ENCODE data around the gene PRPF6.

The PRPF6 gene

DNA sequence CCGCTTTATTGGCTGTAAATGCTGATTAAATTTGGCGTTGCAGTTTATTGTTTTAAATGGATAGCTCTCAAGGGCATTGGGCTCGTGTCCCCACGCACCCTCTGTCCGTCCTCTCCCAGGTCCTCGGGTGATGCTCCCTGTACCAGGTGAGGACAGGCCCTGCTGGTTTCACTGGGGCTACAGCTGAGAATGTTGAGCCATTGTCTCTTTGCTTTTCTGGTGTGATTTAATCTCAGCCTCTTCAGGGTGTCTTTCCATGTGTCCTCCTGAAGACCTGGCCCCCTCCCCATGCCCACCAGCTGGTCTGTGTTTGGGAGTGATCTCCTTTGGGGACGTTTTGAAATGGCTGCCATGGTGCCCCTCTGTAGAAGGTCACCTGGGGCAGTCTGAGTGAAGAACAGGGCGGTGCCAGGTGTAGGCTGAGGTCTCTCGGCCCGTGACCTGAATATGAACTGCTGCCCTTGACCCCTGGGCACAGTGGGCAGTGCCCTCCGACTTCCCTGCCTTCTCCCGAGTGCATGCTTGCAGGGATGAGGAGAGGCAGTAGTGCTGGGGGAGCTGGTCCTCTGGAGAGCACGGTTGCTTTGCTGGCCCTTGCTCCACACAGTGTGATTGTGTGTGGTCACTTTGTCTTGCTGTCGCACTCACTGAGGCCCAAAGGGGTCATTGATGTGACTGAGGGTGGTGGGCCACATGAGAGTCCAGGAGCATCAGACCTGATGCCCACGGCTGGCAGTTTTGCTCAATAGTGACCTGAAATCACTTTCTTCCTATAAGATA, 42.6 kb downstream of the PRPF6 start:
- no peak overlapping the region for H3K27ac ChIP-seq (ENCODE audit: insufficient read depth in 1 of 2, low read depth in 1 of 2, low read length in 2 of 2, poor library complexity in 1 of 2, severe bottlenecking in 2 of 2)
- ChIA-PET CTCF (interaction anchor here (0.7 to 1.0 kb wide), 2 partner anchors 14 to 44 kb away, joined by 3 read pairs; partner anchors contain the start of gene SAMD10), POLR2A (no interaction called here)
- no peak for DNase-seq
- no peaks in the 10 kb centered on the region for H3K9me3 ChIP-seq (ENCODE audit: control extremely low read depth in 1 of 5, control insufficient read depth in 4 of 5, insufficient read depth in 2 of 5, low read depth in 1 of 5, low read length in 4 of 5)
- no peaks in the 10 kb centered on the region for H3K4me1 ChIP-seq (ENCODE audit: control extremely low read depth in 1 of 4, control insufficient read depth in 4 of 4, insufficient read depth in 4 of 4, low read length in 3 of 4)
- 95% methylated on average over 12 of the region's 15 CpGs for WGBS (ENCODE audit: insufficient coverage)
- H3K27me3 ChIP-seq (replicated peaks in 2 of 5; ENCODE audit: control insufficient read depth in 4 of 5, insufficient read depth in 5 of 5, low read length in 4 of 5), result no peaks in the 10 kb centered on the region
- no peak overlapping the region for H3K4me3 ChIP-seq (ENCODE audit: control insufficient read depth in 1 of 7, extremely low read depth in 1 of 7, insufficient read depth in 4 of 7, low read depth in 2 of 7, low read length in 6 of 7)
- H3K36me3 ChIP-seq (ENCODE audit: control insufficient read depth in 4 of 4, insufficient read depth in 4 of 4, low read length in 3 of 4), result peaks cover 28 to 96% (median 68%) of the 10 kb centered on the region in 4 experiments

DNA sequence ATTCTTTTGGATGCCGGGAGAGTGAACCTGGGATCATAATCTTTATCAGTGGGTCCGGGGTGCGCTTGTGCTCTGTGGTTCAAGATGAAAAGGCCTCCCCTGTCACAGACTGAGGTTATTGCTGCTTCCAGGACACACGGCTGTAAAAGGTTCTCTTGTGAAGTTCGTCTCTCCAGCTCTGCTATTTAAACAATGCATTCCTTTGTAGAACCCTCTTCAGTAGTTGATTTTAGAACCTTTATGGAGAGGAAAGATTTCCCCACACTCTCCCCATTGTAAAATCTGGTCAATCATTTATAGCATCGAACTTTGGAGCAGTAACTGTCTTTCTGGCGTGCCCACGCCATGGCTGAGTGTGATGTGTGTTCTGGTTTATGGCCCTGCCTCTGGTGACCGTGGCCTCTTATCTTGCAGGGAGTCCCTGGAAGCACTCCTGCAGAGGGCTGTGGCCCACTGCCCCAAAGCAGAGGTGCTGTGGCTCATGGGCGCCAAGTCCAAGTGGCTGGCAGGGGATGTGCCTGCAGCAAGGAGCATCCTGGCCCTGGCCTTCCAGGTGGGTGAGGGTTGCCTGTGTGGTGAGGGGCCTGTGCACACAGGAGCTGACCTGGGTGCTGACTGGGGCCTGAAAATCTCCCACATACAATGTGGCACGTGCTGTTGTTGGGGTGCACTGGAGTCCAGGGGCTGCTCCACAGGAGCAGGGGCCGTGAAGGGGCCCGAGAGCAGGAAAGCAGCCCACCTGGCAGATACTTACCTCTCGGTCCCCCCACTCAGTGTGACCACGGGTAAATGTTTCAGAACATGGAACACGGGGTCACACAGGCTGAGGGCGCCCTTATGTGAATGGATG, 43.4 kb downstream of the PRPF6 start:
- H3K9me3 ChIP-seq (ENCODE audit: control extremely low read depth in 1 of 5, control insufficient read depth in 4 of 5, insufficient read depth in 2 of 5, low read depth in 1 of 5, low read length in 4 of 5), result no peaks in the 10 kb centered on the region
- ChIA-PET POLR2A (no interaction called here), CTCF (interaction anchor here (0.7 to 1.0 kb wide), 2 partner anchors 13 to 45 kb away, joined by 3 read pairs; partner anchors contain the start of gene SAMD10)
- peaks cover 34 to 93% (median 71%) of the 10 kb centered on the region in 4 experiments for H3K36me3 ChIP-seq (ENCODE audit: control insufficient read depth in 4 of 4, insufficient read depth in 4 of 4, low read length in 3 of 4)
- H3K4me3 ChIP-seq (ENCODE audit: control insufficient read depth in 1 of 7, extremely low read depth in 1 of 7, insufficient read depth in 4 of 7, low read depth in 2 of 7, low read length in 6 of 7), result no peak overlapping the region
- no peaks in the 10 kb centered on the region for H3K4me1 ChIP-seq (ENCODE audit: control extremely low read depth in 1 of 4, control insufficient read depth in 4 of 4, insufficient read depth in 4 of 4, low read length in 3 of 4)
- no peak overlapping the region for H3K27ac ChIP-seq (ENCODE audit: insufficient read depth in 1 of 2, low read depth in 1 of 2, low read length in 2 of 2, poor library complexity in 1 of 2, severe bottlenecking in 2 of 2)
- no peak for DNase-seq
- H3K27me3 ChIP-seq (replicated peaks in 2 of 5; ENCODE audit: control insufficient read depth in 4 of 5, insufficient read depth in 5 of 5, low read length in 4 of 5), result no peaks in the 10 kb centered on the region
- WGBS (ENCODE audit: insufficient coverage), result 100% methylated on average over 7 of the region's 17 CpGs

DNA sequence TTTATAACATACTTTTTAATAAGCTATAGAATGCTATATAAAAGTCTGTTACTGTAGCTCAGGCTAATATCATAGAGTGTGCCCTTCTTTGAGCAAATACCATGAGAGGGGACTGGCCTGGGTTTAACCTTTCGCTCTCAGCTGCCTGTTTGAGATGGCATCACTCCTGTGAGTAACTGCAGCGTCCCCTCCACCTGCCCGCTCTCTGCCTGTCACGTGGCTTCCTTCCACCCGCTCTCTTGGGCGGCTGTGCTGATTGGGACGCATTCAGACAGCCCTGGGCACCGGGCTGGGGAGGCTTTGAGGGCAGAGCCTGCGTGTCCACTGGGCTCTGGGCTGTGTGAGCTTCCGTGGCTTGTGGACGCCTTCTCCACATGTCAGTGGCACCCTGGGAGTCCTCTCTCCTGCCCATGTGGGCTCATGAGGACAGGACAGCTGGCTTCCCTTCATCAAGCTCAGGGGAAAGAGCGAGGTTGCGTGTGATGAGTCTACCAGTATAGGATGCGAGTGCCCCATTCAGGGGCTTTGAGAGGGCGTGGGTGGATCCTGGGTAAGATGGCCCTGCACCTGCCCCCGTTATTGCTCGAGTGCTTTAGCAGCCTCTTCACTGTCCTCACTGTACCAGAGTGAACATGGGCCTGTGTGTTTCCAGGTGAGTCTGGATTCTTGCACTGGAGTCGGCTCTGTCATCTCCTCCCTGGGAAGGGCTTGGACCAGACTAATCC, 44.3 kb downstream of the PRPF6 start:
- over 99% methylated on average over 12 of the region's 18 CpGs for WGBS (ENCODE audit: insufficient coverage)
- ChIA-PET POLR2A (no interaction called here), CTCF (no interaction called here)
- H3K4me3 ChIP-seq (ENCODE audit: control insufficient read depth in 1 of 7, extremely low read depth in 1 of 7, insufficient read depth in 4 of 7, low read depth in 2 of 7, low read length in 6 of 7), result no peak overlapping the region
- no peaks in the 10 kb centered on the region for H3K9me3 ChIP-seq (ENCODE audit: control extremely low read depth in 1 of 5, control insufficient read depth in 4 of 5, insufficient read depth in 2 of 5, low read depth in 1 of 5, low read length in 4 of 5)
- DNase-seq, result no peak
- no peaks in the 10 kb centered on the region for H3K4me1 ChIP-seq (ENCODE audit: control extremely low read depth in 1 of 4, control insufficient read depth in 4 of 4, insufficient read depth in 4 of 4, low read length in 3 of 4)
- H3K36me3 ChIP-seq (ENCODE audit: control insufficient read depth in 4 of 4, insufficient read depth in 4 of 4, low read length in 3 of 4), result peaks cover 31 to 96% (median 77%) of the 10 kb centered on the region in 4 experiments
- no peak overlapping the region for H3K27ac ChIP-seq (ENCODE audit: insufficient read depth in 1 of 2, low read depth in 1 of 2, low read length in 2 of 2, poor library complexity in 1 of 2, severe bottlenecking in 2 of 2)
- H3K27me3 ChIP-seq (replicated peaks in 2 of 5; ENCODE audit: control insufficient read depth in 4 of 5, insufficient read depth in 5 of 5, low read length in 4 of 5), result no peaks in the 10 kb centered on the region

DNA sequence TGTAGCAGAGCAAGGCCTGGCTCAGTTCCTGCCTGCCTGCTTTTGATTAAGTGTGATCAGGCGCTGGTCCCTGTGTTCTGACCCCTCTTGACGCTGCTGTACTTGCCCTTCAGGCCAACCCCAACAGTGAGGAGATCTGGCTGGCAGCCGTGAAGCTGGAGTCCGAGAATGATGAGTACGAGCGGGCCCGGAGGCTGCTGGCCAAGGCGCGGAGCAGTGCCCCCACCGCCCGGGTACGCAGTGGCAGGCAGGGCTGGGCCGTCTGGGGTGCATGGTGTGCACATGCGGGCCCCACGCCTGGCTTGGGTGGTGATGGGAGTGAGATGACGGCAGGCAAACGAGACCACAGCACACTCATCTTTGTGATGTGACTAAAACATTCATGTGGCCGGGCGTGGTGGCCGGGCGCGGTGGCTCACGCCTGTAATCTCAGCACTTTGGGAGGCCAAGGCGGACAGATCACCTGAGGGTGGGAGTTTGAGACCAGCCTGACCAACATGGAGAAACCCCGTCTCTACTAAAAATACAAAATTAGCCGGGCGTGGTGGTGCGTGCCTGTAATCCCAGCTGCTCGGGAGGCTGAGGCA, 45.0 kb downstream of the PRPF6 start:
- H3K4me1 ChIP-seq (ENCODE audit: control extremely low read depth in 1 of 4, control insufficient read depth in 4 of 4, insufficient read depth in 4 of 4, low read length in 3 of 4), result no peaks in the 10 kb centered on the region
- H3K4me3 ChIP-seq (ENCODE audit: control insufficient read depth in 1 of 7, extremely low read depth in 1 of 7, insufficient read depth in 4 of 7, low read depth in 2 of 7, low read length in 6 of 7), result no peak overlapping the region
- peaks cover 31 to 97% (median 83%) of the 10 kb centered on the region in 4 experiments for H3K36me3 ChIP-seq (ENCODE audit: control insufficient read depth in 4 of 4, insufficient read depth in 4 of 4, low read length in 3 of 4)
- CTCF ChIA-PET, result interaction anchor here (3.1 kb wide), 1 partner anchor 12 kb away, joined by 16 read pairs; no protein-coding TSS in a partner anchor
- no peaks in the 10 kb centered on the region for H3K9me3 ChIP-seq (ENCODE audit: control extremely low read depth in 1 of 5, control insufficient read depth in 4 of 5, insufficient read depth in 2 of 5, low read depth in 1 of 5, low read length in 4 of 5)
- DNase-seq, result no peak
- 89% methylated on average over 24 of the region's 29 CpGs for WGBS (ENCODE audit: insufficient coverage)
- no peak overlapping the region for H3K27ac ChIP-seq (ENCODE audit: insufficient read depth in 1 of 2, low read depth in 1 of 2, low read length in 2 of 2, poor library complexity in 1 of 2, severe bottlenecking in 2 of 2)
- H3K27me3 ChIP-seq (replicated peaks in 2 of 5; ENCODE audit: control insufficient read depth in 4 of 5, insufficient read depth in 5 of 5, low read length in 4 of 5), result no peaks in the 10 kb centered on the region
- POLR2A ChIA-PET, result no interaction called here

DNA sequence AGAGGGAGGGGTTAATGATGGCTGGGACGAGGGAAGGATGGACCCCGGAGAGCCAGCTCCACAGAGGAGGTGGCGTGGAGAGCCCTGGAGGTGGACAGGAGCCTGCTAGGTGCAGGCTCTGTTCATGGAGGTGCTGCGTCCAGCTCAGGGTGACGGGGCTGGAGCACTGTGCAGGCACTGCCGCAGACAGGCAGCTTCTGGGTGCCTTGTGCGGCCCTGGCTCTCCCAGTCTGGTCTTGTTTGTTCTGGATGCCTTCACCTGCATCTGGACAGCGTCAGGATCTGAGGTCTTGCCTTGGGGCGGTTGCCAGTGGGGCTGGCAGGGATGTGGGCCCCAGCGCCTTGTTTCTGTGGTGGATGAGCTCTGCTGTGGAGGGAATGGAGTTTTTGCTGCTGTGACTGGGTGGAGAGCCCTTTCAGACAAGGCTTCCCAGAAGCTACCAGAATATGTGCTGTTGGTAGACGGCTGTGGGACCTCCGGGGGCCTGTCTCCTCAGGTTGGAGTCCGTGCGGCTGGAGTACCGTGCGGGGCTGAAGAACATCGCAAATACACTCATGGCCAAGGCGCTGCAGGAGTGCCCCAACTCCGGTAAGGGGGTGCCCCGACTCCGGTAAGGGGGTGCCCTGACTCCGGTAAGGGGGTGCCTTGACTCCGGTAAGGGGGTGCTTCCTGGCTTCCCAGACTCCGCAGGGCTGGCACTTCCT, 47.2 kb downstream of the PRPF6 start:
- DNase-seq, result no peak
- H3K4me1 ChIP-seq (ENCODE audit: control extremely low read depth in 1 of 4, control insufficient read depth in 4 of 4, insufficient read depth in 4 of 4, low read length in 3 of 4), result no peaks in the 10 kb centered on the region
- ChIA-PET CTCF (interaction anchor here (1.4 to 3.1 kb wide), 2 partner anchors 10 to 29 kb away, joined by 5 to 16 read pairs; no protein-coding TSS in a partner anchor), POLR2A (interaction anchor here (0.5 kb wide), 1 partner anchor 31 kb away, joined by 5 read pairs; no protein-coding TSS in a partner anchor)
- no peak overlapping the region for H3K4me3 ChIP-seq (ENCODE audit: control insufficient read depth in 1 of 7, extremely low read depth in 1 of 7, insufficient read depth in 4 of 7, low read depth in 2 of 7, low read length in 6 of 7)
- no peaks in the 10 kb centered on the region for H3K9me3 ChIP-seq (ENCODE audit: control extremely low read depth in 1 of 5, control insufficient read depth in 4 of 5, insufficient read depth in 2 of 5, low read depth in 1 of 5, low read length in 4 of 5)
- peaks cover 30 to 95% (median 85%) of the 10 kb centered on the region in 4 experiments for H3K36me3 ChIP-seq (ENCODE audit: control insufficient read depth in 4 of 4, insufficient read depth in 4 of 4, low read length in 3 of 4)
- no peak overlapping the region for H3K27ac ChIP-seq (ENCODE audit: insufficient read depth in 1 of 2, low read depth in 1 of 2, low read length in 2 of 2, poor library complexity in 1 of 2, severe bottlenecking in 2 of 2)
- 98% methylated on average over 17 of the region's 24 CpGs for WGBS (ENCODE audit: insufficient coverage)
- no peaks in the 10 kb centered on the region for H3K27me3 ChIP-seq (replicated peaks in 2 of 5; ENCODE audit: control insufficient read depth in 4 of 5, insufficient read depth in 5 of 5, low read length in 4 of 5)

Measured in common myeloid progenitor, CD34-positive (primary cell).